ENCODE measurements around the gene AGAP1. TPM values are rescaled to one million over a fixed set of nuclear protein-coding genes. Genes with fewer than 3 reads are reported as not detected.

Gene AGAP1
- total RNA-seq, 1 donor from 2014 or later = 43.8 TPM

GRCh38 chr2:235986361-235986760 lies 492.5 kb downstream of the AGAP1 start:
- Mint-ChIP-seq H3K4me1 (ENCODE audit: unreplicated experiment) (peaks cover 31% of the 10 kb centered on the region), H3K27me3 (ENCODE audit: unreplicated experiment) (no peaks in the 10 kb centered on the region), H3K4me3 (ENCODE audit: unreplicated experiment) (no peak overlapping the region), H3K9me3 (ENCODE audit: unreplicated experiment) (no peaks in the 10 kb centered on the region), H3K36me3 (ENCODE audit: unreplicated experiment) (peaks cover 18% of the 10 kb centered on the region), H3K27ac (ENCODE audit: unreplicated experiment) (peak overlapping the region; percentile 28)
- TF ChIP-seq CTCF (IDR thresholded peaks at IDR 0.05) = no peak
- DNase-seq (ENCODE audit: extremely low spot score, unreplicated experiment) = no peak

GRCh38 chr2:235988271-235989015 lies 494.6 kb downstream of the AGAP1 start:
- H3K9me3 Mint-ChIP-seq (ENCODE audit: unreplicated experiment) = no peaks in the 10 kb centered on the region
- no peaks in the 10 kb centered on the region for H3K27me3 Mint-ChIP-seq (ENCODE audit: unreplicated experiment)
- H3K4me1 Mint-ChIP-seq (ENCODE audit: unreplicated experiment) = peaks cover 31% of the 10 kb centered on the region
- no peak for TF ChIP-seq CTCF (IDR thresholded peaks at IDR 0.05)
- no peak overlapping the region for H3K27ac Mint-ChIP-seq (ENCODE audit: unreplicated experiment)
- H3K4me3 Mint-ChIP-seq (ENCODE audit: unreplicated experiment) = no peak overlapping the region
- DNase-seq (ENCODE audit: extremely low spot score, unreplicated experiment) = no peak
- H3K36me3 Mint-ChIP-seq (ENCODE audit: unreplicated experiment) = peaks cover 9% of the 10 kb centered on the region

- Mint-ChIP-seq H3K36me3 (ENCODE audit: unreplicated experiment) (peaks cover 8% of the 10 kb centered on the region), H3K27ac (ENCODE audit: unreplicated experiment) (no peak overlapping the region), H3K4me1 (ENCODE audit: unreplicated experiment) (peaks cover 31% of the 10 kb centered on the region), H3K4me3 (ENCODE audit: unreplicated experiment) (no peak overlapping the region), H3K27me3 (ENCODE audit: unreplicated experiment) (no peaks in the 10 kb centered on the region), H3K9me3 (ENCODE audit: unreplicated experiment) (no peaks in the 10 kb centered on the region)
- no peak for DNase-seq (ENCODE audit: extremely low spot score, unreplicated experiment)
- no peak for TF ChIP-seq CTCF (IDR thresholded peaks at IDR 0.05)
Observed at GRCh38 chr2:235989591-235989990, 495.7 kb downstream of the AGAP1 start.

GRCh38 chr2:235990344-235990743 lies 496.5 kb downstream of the AGAP1 start:
- Mint-ChIP-seq H3K9me3 (ENCODE audit: unreplicated experiment) (no peaks in the 10 kb centered on the region), H3K4me1 (ENCODE audit: unreplicated experiment) (peaks cover 30% of the 10 kb centered on the region), H3K4me3 (ENCODE audit: unreplicated experiment) (no peak overlapping the region), H3K27ac (ENCODE audit: unreplicated experiment) (no peak overlapping the region), H3K27me3 (ENCODE audit: unreplicated experiment) (no peaks in the 10 kb centered on the region), H3K36me3 (ENCODE audit: unreplicated experiment) (peaks cover 8% of the 10 kb centered on the region)
- no peak for TF ChIP-seq CTCF (IDR thresholded peaks at IDR 0.05)
- no peak for DNase-seq (ENCODE audit: extremely low spot score, unreplicated experiment)

GRCh38 chr2:235992024-235992423 lies 498.2 kb downstream of the AGAP1 start:
- peaks cover 15% of the 10 kb centered on the region for H3K4me1 Mint-ChIP-seq (ENCODE audit: unreplicated experiment)
- no peak overlapping the region for H3K27ac Mint-ChIP-seq (ENCODE audit: unreplicated experiment)
- TF ChIP-seq CTCF (IDR thresholded peaks at IDR 0.05) = no peak
- no peaks in the 10 kb centered on the region for H3K9me3 Mint-ChIP-seq (ENCODE audit: unreplicated experiment)
- H3K36me3 Mint-ChIP-seq (ENCODE audit: unreplicated experiment) = peaks cover 13% of the 10 kb centered on the region
- no peaks in the 10 kb centered on the region for H3K27me3 Mint-ChIP-seq (ENCODE audit: unreplicated experiment)
- DNase-seq (ENCODE audit: extremely low spot score, unreplicated experiment) = no peak
- no peak overlapping the region for H3K4me3 Mint-ChIP-seq (ENCODE audit: unreplicated experiment)

Measured in osteocyte (in vitro differentiated cells).